GM18867 (cell line): ENCODE results near the gene NTF3.

Experiments
- ATAC-seq: cut with Tn5 transposase; IDR thresholded peaks from one replicate; pipeline ENCODE4 v1.9.1; 2021; ENCODE audit warnings: mild to moderate bottlenecking, moderate library complexity; ENCODE audit not compliant: unreplicated experiment

NTF3 gene

GRCh38 chr12:5485454-5485853, 53.5 kb downstream of the NTF3 start:
- no peak for ATAC-seq

- ATAC-seq = no peak
Measured at GRCh38 chr12:5487076-5487475, 55.2 kb downstream of the NTF3 start.

GRCh38 chr12:5487948-5488625, 56.2 kb downstream of the NTF3 start:
- ATAC-seq = no peak

DNA sequence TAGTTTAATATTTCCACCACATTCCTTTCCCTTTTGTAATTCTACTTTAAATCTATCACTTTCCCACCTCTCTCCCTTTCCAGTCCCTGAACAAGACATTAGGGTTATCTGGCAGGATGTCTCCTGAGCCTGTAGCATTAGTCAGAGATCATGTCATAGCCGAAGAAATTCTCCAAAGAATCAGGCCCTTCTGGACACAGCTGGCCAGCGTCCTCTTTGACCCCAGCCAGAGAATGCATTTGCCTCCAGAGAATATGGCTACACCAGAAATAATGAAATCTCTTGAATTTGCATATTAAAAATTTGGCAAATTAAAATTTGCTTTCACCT, 56.7 kb downstream of the NTF3 start:
- no peak for ATAC-seq

DNA sequence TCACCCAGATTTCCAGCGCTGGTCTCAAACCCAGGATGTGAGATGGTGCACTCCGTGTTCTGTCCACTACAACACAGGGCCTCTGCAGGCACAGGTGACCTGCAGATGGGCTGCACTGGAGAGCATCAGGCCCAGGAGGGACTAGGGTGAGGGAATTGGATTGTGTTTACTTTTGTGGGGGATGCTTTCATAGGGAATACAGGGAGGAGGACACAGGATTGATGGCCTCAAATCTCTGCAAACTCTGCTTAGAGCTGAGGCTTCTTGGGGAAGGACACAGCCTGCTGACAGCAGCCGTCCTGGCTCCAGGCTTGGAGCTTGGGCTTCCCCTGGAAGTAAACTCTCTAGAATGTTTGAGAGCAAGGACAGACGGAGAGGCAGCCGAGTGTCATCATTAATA, 57.1 kb downstream of the NTF3 start:
- ATAC-seq = no peak

- no peak for ATAC-seq
Measured at GRCh38 chr12:5489760-5490406, 58.0 kb downstream of the NTF3 start.

- no peak for ATAC-seq
Measured at GRCh38 chr12:5492562-5492961, 60.7 kb downstream of the NTF3 start.

GRCh38 chr12:5493018-5493417, 61.1 kb downstream of the NTF3 start:
- ATAC-seq = no peak

DNA sequence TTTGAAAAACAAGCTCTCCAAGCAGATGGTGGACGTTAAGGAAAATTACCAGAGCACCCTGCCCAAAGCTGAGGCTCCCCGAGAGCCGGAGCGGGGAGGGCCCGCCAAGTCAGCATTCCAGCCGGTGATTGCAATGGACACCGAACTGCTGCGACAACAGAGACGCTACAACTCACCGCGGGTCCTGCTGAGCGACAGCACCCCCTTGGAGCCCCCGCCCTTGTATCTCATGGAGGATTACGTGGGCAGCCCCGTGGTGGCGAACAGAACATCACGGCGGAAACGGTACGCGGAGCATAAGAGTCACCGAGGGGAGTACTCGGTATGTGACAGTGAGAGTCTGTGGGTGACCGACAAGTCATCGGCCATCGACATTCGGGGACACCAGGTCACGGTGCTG, 62.4 kb downstream of the NTF3 start:
- no peak for ATAC-seq

- ATAC-seq = no peak
Measured at GRCh38 chr12:5497329-5498053, 65.6 kb downstream of the NTF3 start.

GRCh38 chr12:5498076-5498475, 66.2 kb downstream of the NTF3 start:
- ATAC-seq = no peak

DNA sequence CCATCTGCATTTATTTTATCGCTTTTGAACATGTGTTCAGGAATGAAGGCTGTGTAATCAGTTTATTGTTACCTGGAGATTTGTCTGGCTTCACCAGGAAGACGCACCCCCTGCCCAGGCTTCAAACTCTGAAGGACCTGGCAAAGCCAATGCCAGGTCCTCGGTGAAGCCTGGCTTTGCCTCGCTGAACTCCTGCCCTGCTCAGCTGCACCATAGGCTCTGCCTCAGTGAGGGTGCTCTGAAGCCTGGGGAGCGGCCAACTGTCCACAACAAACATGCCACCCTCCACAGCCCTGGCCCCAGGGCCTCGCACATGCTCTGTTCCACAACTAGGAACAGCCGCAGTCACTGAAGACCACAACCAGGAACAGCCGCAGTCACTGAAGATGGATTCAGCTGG, 66.9 kb downstream of the NTF3 start:
- no peak for ATAC-seq

- ATAC-seq = no peak
Measured at GRCh38 chr12:5499566-5500330, 67.8 kb downstream of the NTF3 start.

- ATAC-seq = no peak
Measured at GRCh38 chr12:5500331-5500659, 68.4 kb downstream of the NTF3 start.

- no peak for ATAC-seq
Measured at GRCh38 chr12:5503774-5504173, 71.9 kb downstream of the NTF3 start.

GRCh38 chr12:5505116-5505515, 73.2 kb downstream of the NTF3 start:
- no peak for ATAC-seq

GRCh38 chr12:5505751-5506150, 73.8 kb downstream of the NTF3 start:
- no peak for ATAC-seq

DNA sequence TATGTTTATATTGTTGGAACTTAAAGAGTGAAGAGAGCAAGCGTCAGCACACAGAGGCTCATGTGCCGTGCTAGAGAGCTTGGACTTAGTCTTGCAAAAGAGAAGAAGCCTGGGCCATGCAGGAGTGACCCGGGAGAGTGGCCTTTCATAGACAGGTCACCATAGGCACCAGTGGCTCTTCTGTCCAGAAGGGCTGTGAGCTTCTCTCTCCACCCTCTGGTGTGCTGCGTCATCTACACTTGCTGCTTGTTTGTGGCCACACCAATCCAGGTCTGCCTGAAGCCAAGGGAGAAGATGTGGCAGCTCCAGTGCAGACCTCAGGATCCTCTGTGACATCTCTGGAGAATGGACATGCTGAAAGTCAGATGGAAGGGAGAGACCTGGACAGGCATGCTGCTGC, 74.4 kb downstream of the NTF3 start:
- no peak for ATAC-seq

DNA sequence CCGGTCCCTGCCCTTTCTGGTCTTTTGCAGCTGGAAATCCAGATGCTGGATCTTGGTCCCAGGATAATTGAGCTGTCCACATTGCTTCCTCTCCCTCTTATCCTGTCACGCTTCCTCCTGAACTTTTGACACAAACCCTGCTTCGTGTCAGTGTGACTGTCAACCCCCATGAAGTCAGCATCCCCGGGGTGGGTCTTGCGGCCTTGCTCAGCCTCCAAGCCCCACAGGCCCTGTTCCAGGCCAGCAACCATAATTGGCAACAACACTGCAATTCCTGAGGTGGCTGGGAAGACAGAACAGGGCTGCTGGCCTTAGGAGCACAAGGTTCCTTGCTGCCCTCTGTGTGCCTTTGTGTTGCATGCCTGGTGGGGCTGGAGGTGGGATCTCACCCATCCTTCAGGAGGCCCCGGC, 74.9 kb downstream of the NTF3 start:
- ATAC-seq = no peak

GRCh38 chr12:5507401-5507935, 75.6 kb downstream of the NTF3 start:
- no peak for ATAC-seq

- ATAC-seq = no peak
Measured at GRCh38 chr12:5507944-5508343, 76.0 kb downstream of the NTF3 start.
